ENCODE data around the gene KANK4. TPM values are rescaled to one million over a fixed set of nuclear protein-coding genes. Genes with fewer than 3 reads are reported as not detected.
A peak's percentile ranks its signal among the peaks of the same experiment; 100 is the strongest.

The KANK4 gene
- total and polyA plus RNA-seq, 8 donors = 2.4 to 12.5 (median 8.6) TPM

GRCh38 chr1:62337706-62338631 is 18.7 kb upstream of the KANK4 start:
- peak in 3 of 4 donors; percentile 50 to 67 (median 65) for ATAC-seq
- no peak overlapping the region for H3K4me3 ChIP-seq
- no peak overlapping the region for H3K27ac ChIP-seq
- no peaks in the 10 kb centered on the region for H3K36me3 ChIP-seq
- intact Hi-C loops (cut with DNase I) = no loop called here
- DNase-seq = no peak
- no peaks in the 10 kb centered on the region for H3K9me3 ChIP-seq
- no peaks in the 10 kb centered on the region for H3K27me3 ChIP-seq
- peak in 1 of 4 donors; percentile 6 for TF ChIP-seq CTCF (IDR thresholded peaks at IDR 0.05)
- 62 to 63% methylated on average over 21 of the region's 21 CpGs for WGBS, 2 donors
- FAIRE-seq = no peak
- no peaks in the 10 kb centered on the region for H3K4me1 ChIP-seq

GRCh38 chr1:62336995-62337705 is 17.9 kb upstream of the KANK4 start:
- no peak for FAIRE-seq
- no peak overlapping the region for H3K4me3 ChIP-seq

GRCh38 chr1:62336638-62336994 is 17.4 kb upstream of the KANK4 start:
- Histone ChIP-seq H3K4me1 (no peaks in the 10 kb centered on the region), H3K27me3 (no peaks in the 10 kb centered on the region), H3K36me3 (no peaks in the 10 kb centered on the region), H3K9me3 (no peaks in the 10 kb centered on the region), H3K4me3 (no peak overlapping the region), H3K27ac (no peak overlapping the region)
- DNase-seq = no peak
- intact Hi-C loops (cut with DNase I) = no loop called here
- 60 to 66% methylated on average over 8 of the region's 8 CpGs for WGBS, 2 donors
- TF ChIP-seq CTCF (IDR thresholded peaks at IDR 0.05) = no peak
- FAIRE-seq = no peak
- peak in 2 of 4 donors; percentile 32 to 52 for ATAC-seq

More at GRCh38 chr1:62336995-62337705, 17.9 kb upstream of the KANK4 start:
- Histone ChIP-seq H3K36me3 (no peaks in the 10 kb centered on the region), H3K27me3 (no peaks in the 10 kb centered on the region), H3K27ac (no peak overlapping the region), H3K4me1 (no peaks in the 10 kb centered on the region), H3K9me3 (no peaks in the 10 kb centered on the region)
- DNase-seq (no peak), ATAC-seq (peak in 2 of 4 donors; percentile 22 to 34)
- WGBS, 2 donors = 71 to 92% methylated on average over 10 of the region's 10 CpGs
- no peak for TF ChIP-seq CTCF (IDR thresholded peaks at IDR 0.05)
- intact Hi-C loops (cut with DNase I) = no loop called here

GRCh38 chr1:62335656-62336055 is 16.4 kb upstream of the KANK4 start:
- 60 to 67% methylated on average over 3 of the region's 3 CpGs for WGBS, 2 donors
- H3K27me3 ChIP-seq = no peaks in the 10 kb centered on the region

More at GRCh38 chr1:62335656-62336055, 16.4 kb upstream of the KANK4 start:
- DNase-seq = no peak
- no peaks in the 10 kb centered on the region for H3K4me1 ChIP-seq
- no peak for TF ChIP-seq CTCF (IDR thresholded peaks at IDR 0.05)
- no peak overlapping the region for H3K4me3 ChIP-seq
- no peak overlapping the region for H3K27ac ChIP-seq
- H3K9me3 ChIP-seq = no peaks in the 10 kb centered on the region
- intact Hi-C loops (cut with DNase I) = no loop called here
- H3K36me3 ChIP-seq = no peaks in the 10 kb centered on the region
- ATAC-seq = no peak
- no peak for FAIRE-seq
